Testis (tissue), 3 donors: ENCODE results near the gene SEC24C. TPM values are rescaled to one million over a fixed set of nuclear protein-coding genes. Genes with fewer than 3 reads are reported as not detected.

ENCODE experiments used
- DNase-seq: peaks from one replicate; pipeline ENCODE4 v3.0.0-alpha.2; 2019
- H3K27ac ChIP-seq, 2 donors: fragments of 200-600 bp; sonication (generic); one replicate each; pipeline ENCODE4 v1.5.1; 2019
- H3K27me3 ChIP-seq: fragments of 200-600 bp; sonication (generic); one replicate; pipeline ENCODE4 v1.5.1; 2019
- H3K36me3 ChIP-seq: fragments of 200-600 bp; sonication (generic); one replicate; pipeline ENCODE4 v1.5.1; 2017; ENCODE audit warnings: low read depth; ENCODE audit errors: missing control alignments
- H3K4me1 ChIP-seq: fragments of 200-600 bp; sonication (generic); one replicate; pipeline ENCODE4 v1.5.1; 2019
- H3K4me3 ChIP-seq, 2 donors: fragments of 200-600 bp; sonication (generic); one replicate each; pipeline ENCODE4 v1.5.1; 2017 to 2019
- H3K9me3 ChIP-seq: fragments of 200-600 bp; sonication (generic); one replicate; pipeline ENCODE4 v1.5.1; 2017
- POLR2A ChIP-seq: fragments of 450-650 bp; IDR thresholded peaks from one replicate; pipeline ENCODE4 v1.6.1; 2017; ENCODE audit warnings: antibody characterized with exemption, mild to moderate bottlenecking, moderate library complexity
- WGBS, 2 donors: methylation state at CpG; one replicate each; pipeline ENCODE4 v1.1.5; 2018; 5-methylcytosine and 5-hydroxymethylcytosine counted together
- intact Hi-C: fragments of 100-400 bp; cut with DNase I; formaldehyde crosslinking; loops from one replicate; pipeline ENCODE4 v1.15.1; 2023; ENCODE audit warnings: low total_unique reads
- polyA plus RNA-seq: library from polyadenylated mRNA; stranded (reverse); fragments of 350-450 nt; fragmentation: Illumina TruSeq; extraction: RNeasy Lipid Tissue Mini Kit (QIAGEN cat#74804); gene quantifications from one replicate; pipeline ENCODE4 v1.2.3, GENCODE V29; 2014; ENCODE audit warnings: low read depth, low replicate concordance; ENCODE audit not compliant: insufficient read depth
- small RNA-seq, 2 donors: library from RNA; depleted of rRNA; stranded (forward); fragments of <200 nt; gene quantifications; one replicate each; pipeline ENCODE3, GENCODE V24; 2016
- total RNA-seq, 2 donors: library from RNA; depleted of rRNA; stranded (reverse); fragments of >200 nt; gene quantifications; one replicate each; pipeline ENCODE4 v1.2.3, GENCODE V29; 2016
- TF ChIP-seq, protein P1 (sequence below), 3 experiments: fragments of 450-650 bp in 2 of 3; fragments of 200-600 bp in 1 of 3; sonication (generic) in 1 of 3; IDR thresholded peaks; one replicate each; pipeline ENCODE4 v1.5.1; 2016 to 2019; ENCODE audit warnings: antibody characterized with exemption in 3 of 3, mild to moderate bottlenecking in 2 of 3, moderate library complexity in 1 of 3

SEC24C gene
- total and polyA plus RNA-seq, 3 donors from 2014 or later, result 77.8 to 92.4 (median 82.0) TPM

DNA sequence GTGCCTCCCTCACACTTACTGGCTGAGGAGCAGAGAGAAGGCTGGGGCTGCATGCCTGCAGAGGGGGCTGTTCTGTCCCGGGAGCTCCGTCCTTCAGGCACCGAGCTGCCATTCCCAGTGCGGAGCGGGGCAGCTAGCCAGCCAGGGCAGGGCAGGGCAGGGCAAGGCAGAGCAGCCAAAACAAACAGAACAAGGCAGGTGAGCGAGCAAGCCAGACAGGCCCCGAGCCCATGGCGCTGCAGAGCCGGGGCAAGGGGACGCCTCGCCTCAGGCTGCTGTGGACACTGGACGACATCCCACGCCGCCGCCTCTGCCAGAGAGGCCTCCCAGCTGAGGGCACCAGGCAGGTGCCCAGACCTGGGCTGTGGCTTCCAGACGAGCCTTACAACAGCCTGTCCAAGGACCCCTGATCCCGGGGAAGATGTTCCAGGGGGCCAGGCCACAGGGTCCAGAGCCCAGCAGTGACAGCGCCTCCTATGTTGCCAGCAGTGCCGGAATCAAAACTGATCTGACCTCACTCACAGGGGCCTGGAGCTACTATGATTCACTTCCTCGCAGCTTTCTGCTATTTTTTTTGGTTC lies 75.4 kb downstream of the SEC24C start:
- 89 to 90% methylated on average over 7 to 20 of the region's 20 CpGs for WGBS, 2 donors
- Histone ChIP-seq H3K27me3 (no peaks in the 10 kb centered on the region), H3K36me3 (no peaks in the 10 kb centered on the region), H3K4me3 (no peak overlapping the region), H3K4me1 (no peaks in the 10 kb centered on the region), H3K27ac (no peak overlapping the region), H3K9me3 (no peaks in the 10 kb centered on the region)
- no peak for DNase-seq
- no peak for TF ChIP-seq POLR2A
- TF ChIP-seq, protein P1, sequence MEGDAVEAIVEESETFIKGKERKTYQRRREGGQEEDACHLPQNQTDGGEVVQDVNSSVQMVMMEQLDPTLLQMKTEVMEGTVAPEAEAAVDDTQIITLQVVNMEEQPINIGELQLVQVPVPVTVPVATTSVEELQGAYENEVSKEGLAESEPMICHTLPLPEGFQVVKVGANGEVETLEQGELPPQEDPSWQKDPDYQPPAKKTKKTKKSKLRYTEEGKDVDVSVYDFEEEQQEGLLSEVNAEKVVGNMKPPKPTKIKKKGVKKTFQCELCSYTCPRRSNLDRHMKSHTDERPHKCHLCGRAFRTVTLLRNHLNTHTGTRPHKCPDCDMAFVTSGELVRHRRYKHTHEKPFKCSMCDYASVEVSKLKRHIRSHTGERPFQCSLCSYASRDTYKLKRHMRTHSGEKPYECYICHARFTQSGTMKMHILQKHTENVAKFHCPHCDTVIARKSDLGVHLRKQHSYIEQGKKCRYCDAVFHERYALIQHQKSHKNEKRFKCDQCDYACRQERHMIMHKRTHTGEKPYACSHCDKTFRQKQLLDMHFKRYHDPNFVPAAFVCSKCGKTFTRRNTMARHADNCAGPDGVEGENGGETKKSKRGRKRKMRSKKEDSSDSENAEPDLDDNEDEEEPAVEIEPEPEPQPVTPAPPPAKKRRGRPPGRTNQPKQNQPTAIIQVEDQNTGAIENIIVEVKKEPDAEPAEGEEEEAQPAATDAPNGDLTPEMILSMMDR (IDR thresholded peaks at IDR 0.05), result no peak
- intact Hi-C loops, result no loop called here

Small RNA genes within 50 kb of the gene (small RNA-seq; reads per million reads assigned to genes)
- 0 reads per million in 2 donors for gene AC022400.4
- 0 reads per million in 2 donors for gene AC022400.9
- 0 reads per million in 2 donors for gene RNA5SP320
- 0 reads per million in 2 donors for gene ZSWIM8-AS1

Other genes starting within 250 kb of the SEC24C start
- 10 to 100 TPM; 51.0 to 52.9 TPM for gene PPP3CB, start 248.3 kb upstream of the SEC24C start, total RNA-seq
- 56.8 TPM for gene PPP3CB, start 248.3 kb upstream of the SEC24C start, polyA plus RNA-seq
- 10 to 100 TPM; 61.3 to 77.9 TPM for gene USP54, start 153.0 kb upstream of the SEC24C start, total RNA-seq
- gene USP54, start 153.0 kb upstream of the SEC24C start, polyA plus RNA-seq, result 40.7 TPM
- 1 to 10 TPM; 2.4 to 3.2 TPM for gene MYOZ1, start 102.9 kb upstream of the SEC24C start, total RNA-seq
- gene MYOZ1, start 102.9 kb upstream of the SEC24C start, polyA plus RNA-seq, result 10.5 TPM
- gene SYNPO2L, start 88.3 kb upstream of the SEC24C start, total RNA-seq, result under 1 TPM; 0.31 TPM
- 2.3 TPM for gene SYNPO2L, start 88.3 kb upstream of the SEC24C start, polyA plus RNA-seq
- 10 to 100 TPM; 20.3 to 25.5 TPM for gene AGAP5, start 46.3 kb upstream of the SEC24C start, total RNA-seq
- 19.8 TPM for gene AGAP5, start 46.3 kb upstream of the SEC24C start, polyA plus RNA-seq
- 10 to 100 TPM; 27.9 to 31.3 TPM for gene CHCHD1, start 37.7 kb downstream of the SEC24C start, total RNA-seq
- 37.4 TPM for gene CHCHD1, start 37.7 kb downstream of the SEC24C start, polyA plus RNA-seq
- gene ZSWIM8, start 41.2 kb downstream of the SEC24C start, total RNA-seq, result 100 to 1,000 TPM; 192 to 289 TPM
- gene ZSWIM8, start 41.2 kb downstream of the SEC24C start, polyA plus RNA-seq, result 204 TPM
- gene NDST2, start 67.2 kb downstream of the SEC24C start, total RNA-seq, result 10 to 100 TPM; 46.7 to 60.9 TPM
- gene NDST2, start 67.2 kb downstream of the SEC24C start, polyA plus RNA-seq, result 37.2 TPM
- 10 to 100 TPM; 25.4 to 29.7 TPM for gene CAMK2G, start 130.2 kb downstream of the SEC24C start, total RNA-seq
- gene CAMK2G, start 130.2 kb downstream of the SEC24C start, polyA plus RNA-seq, result 16.5 TPM
- gene PLAU, start 166.8 kb downstream of the SEC24C start, total RNA-seq, result 1 to 10 TPM in 1 of 2 donors, under 1 TPM in 1; 0.87 to 1.7 TPM
- 13.6 TPM for gene PLAU, start 166.8 kb downstream of the SEC24C start, polyA plus RNA-seq